HEK293 (cell line): ENCODE results near the gene SDF2L1.

ENCODE experiments used
- CTCF ChIA-PET: fragments of 350-600 bp; formaldehyde crosslinking; extraction: SDS; loops from one replicate; lab custom pipeline; 2021; ENCODE audit warnings: antibody characterized with exemption; lab: Yijun Ruan, JAX
- POLR2A ChIA-PET: fragments of 300-600 bp; formaldehyde crosslinking; extraction: SDS; loops from one replicate; lab custom pipeline; 2020; ENCODE audit warnings: antibody characterized with exemption, inconsistent platforms; lab: Yijun Ruan, JAX
- H3K27ac ChIP-seq: fragments of 200-500 bp; sonication (Bioruptor generic); 2 replicates; pipeline ENCODE4 v1.5.1; 2014; ENCODE audit warnings: low read depth, low read length, control low read depth, inconsistent platforms; ENCODE audit errors: extremely low read depth
- H3K36me3 ChIP-seq, 2 experiments: fragments of 200-500 bp in 1 of 2; sonication (Bioruptor generic) in 1 of 2; 1 replicate in 1 of 2; 2 replicates in 1 of 2; pipeline ENCODE4 v1.5.1; 2014 to 2017; ENCODE audit warnings: inconsistent platforms in 2 of 2, low read length in 2 of 2; ENCODE audit not compliant: control insufficient read depth in 2 of 2, insufficient read depth in 1 of 2
- H3K4me1 ChIP-seq: fragments of 200-500 bp; sonication (Bioruptor generic); 2 replicates; pipeline ENCODE4 v1.5.1; 2014; ENCODE audit warnings: mild to moderate bottlenecking, low read length, inconsistent platforms; ENCODE audit not compliant: control insufficient read depth, insufficient read depth
- H3K4me3 ChIP-seq: 2 replicates; pipeline ENCODE4 v1.5.1; 2011; ENCODE audit warnings: low read depth, mild to moderate bottlenecking, control low read depth, low read length, moderate library complexity
- H3K9me3 ChIP-seq: fragments of 200-500 bp; sonication (Bioruptor generic); 2 replicates; pipeline ENCODE4 v1.5.1; 2014; ENCODE audit warnings: low read depth, low read length, inconsistent platforms; ENCODE audit not compliant: control insufficient read depth, insufficient read depth
- GLI4 ChIP-seq: fragments of 450-650 bp; formaldehyde crosslinking; IDR thresholded peaks from 2 replicates; pipeline ENCODE4 v1.5.1; 2016; ENCODE audit warnings: missing biosample characterization, missing genetic modification characterization
- ZBTB11 ChIP-seq: fragments of 450-650 bp; formaldehyde crosslinking; conservative IDR thresholded peaks from 2 replicates; pipeline ENCODE4 v1.5.1; 2016; ENCODE audit warnings: low read depth, missing biosample characterization, missing genetic modification characterization
- ZBTB20 ChIP-seq: fragments of 450-650 bp; formaldehyde crosslinking; IDR thresholded peaks from 2 replicates; pipeline ENCODE4 v1.5.1; 2016; ENCODE audit warnings: missing biosample characterization, missing genetic modification characterization
- ZBTB8A ChIP-seq: fragments of 450-650 bp; formaldehyde crosslinking; IDR thresholded peaks from 2 replicates; pipeline ENCODE4 v1.5.1; 2016; ENCODE audit warnings: missing biosample characterization, missing genetic modification characterization
- ZNF169 ChIP-seq: fragments of 450-650 bp; formaldehyde crosslinking; IDR thresholded peaks from 2 replicates; pipeline ENCODE4 v1.5.1; 2016; ENCODE audit warnings: missing biosample characterization, missing genetic modification characterization
- ZNF2 ChIP-seq: fragments of 450-650 bp; formaldehyde crosslinking; IDR thresholded peaks from 2 replicates; pipeline ENCODE4 v1.5.1; 2016; ENCODE audit warnings: missing biosample characterization, missing genetic modification characterization
- ZNF239 ChIP-seq: fragments of 450-650 bp; formaldehyde crosslinking; IDR thresholded peaks from 2 replicates; pipeline ENCODE4 v1.5.1; 2016; ENCODE audit warnings: missing biosample characterization, missing genetic modification characterization
- ZNF266 ChIP-seq: fragments of 450-650 bp; formaldehyde crosslinking; IDR thresholded peaks from 2 replicates; pipeline ENCODE4 v1.5.1; 2016; ENCODE audit warnings: missing biosample characterization, missing genetic modification characterization, low read depth
- ZNF48 ChIP-seq: fragments of 450-650 bp; formaldehyde crosslinking; IDR thresholded peaks from 2 replicates; pipeline ENCODE4 v1.5.1; 2016; ENCODE audit warnings: missing biosample characterization, missing genetic modification characterization
- ZNF501 ChIP-seq: fragments of 450-650 bp; formaldehyde crosslinking; IDR thresholded peaks from 2 replicates; pipeline ENCODE4 v1.5.1; 2016; ENCODE audit warnings: missing biosample characterization, missing genetic modification characterization
- ZNF544 ChIP-seq: fragments of 450-650 bp; formaldehyde crosslinking; IDR thresholded peaks from 2 replicates; pipeline ENCODE4 v1.5.0; 2017; ENCODE audit warnings: missing biosample characterization, missing genetic modification characterization
- ZNF600 ChIP-seq: fragments of 450-650 bp; formaldehyde crosslinking; IDR thresholded peaks from 2 replicates; pipeline ENCODE4 v1.5.1; 2016; ENCODE audit warnings: missing biosample characterization, missing genetic modification characterization
- ZNF677 ChIP-seq: fragments of 450-650 bp; IDR thresholded peaks from 2 replicates; pipeline ENCODE4 v1.5.0; 2018; ENCODE audit warnings: missing biosample characterization, mild to moderate bottlenecking, missing genetic modification characterization, moderate library complexity
- ZNF785 ChIP-seq: fragments of 450-650 bp; formaldehyde crosslinking; IDR thresholded peaks from 2 replicates; pipeline ENCODE4 v1.5.1; 2016; ENCODE audit warnings: missing biosample characterization, missing genetic modification characterization
- ZNF843 ChIP-seq: fragments of 450-650 bp; formaldehyde crosslinking; IDR thresholded peaks from 2 replicates; pipeline ENCODE4 v1.5.1; 2016; ENCODE audit warnings: missing biosample characterization, missing genetic modification characterization
- TF ChIP-seq, protein P1 (sequence below): fragments of 450-650 bp; formaldehyde crosslinking; IDR thresholded peaks from 2 replicates; pipeline ENCODE4 v1.5.1; 2016; ENCODE audit warnings: missing biosample characterization, missing genetic modification characterization, borderline replicate concordance
- TF ChIP-seq, protein P2 (sequence below): fragments of 450-650 bp; formaldehyde crosslinking; IDR thresholded peaks from 2 replicates; pipeline ENCODE4 v1.5.1; 2016; ENCODE audit warnings: missing biosample characterization, missing genetic modification characterization, borderline replicate concordance

The SDF2L1 gene

GRCh38 chr22:21635771-21636510 lies 6.2 kb upstream of the SDF2L1 start:
- CTCF ChIA-PET: interaction anchor here (1.6 to 2.8 kb wide), 3 partner anchors 11 to 13 kb away, joined by 3 to 13 read pairs (median 6); no protein-coding TSS in a partner anchor
- H3K4me1 ChIP-seq: no peaks in the 10 kb centered on the region
- no peak overlapping the region for H3K4me3 ChIP-seq
- TF ChIP-seq ZNF2 (tag by site-specific recombination): no peak
- no peak for TF ChIP-seq ZNF544 (tag by site-specific recombination)
- no peak for TF ChIP-seq ZBTB8A (tag by site-specific recombination)
- TF ChIP-seq ZNF843 (tag by site-specific recombination): no peak
- TF ChIP-seq ZBTB11 (tag by site-specific recombination): no peak
- TF ChIP-seq ZNF48 (tag by site-specific recombination): no peak
- no peak for TF ChIP-seq ZNF239 (tag by site-specific recombination)
- no peak for TF ChIP-seq ZNF266 (tag by site-specific recombination)
- TF ChIP-seq ZNF501 (tag by site-specific recombination): no peak
- no peak for TF ChIP-seq GLI4
- TF ChIP-seq, protein P1, sequence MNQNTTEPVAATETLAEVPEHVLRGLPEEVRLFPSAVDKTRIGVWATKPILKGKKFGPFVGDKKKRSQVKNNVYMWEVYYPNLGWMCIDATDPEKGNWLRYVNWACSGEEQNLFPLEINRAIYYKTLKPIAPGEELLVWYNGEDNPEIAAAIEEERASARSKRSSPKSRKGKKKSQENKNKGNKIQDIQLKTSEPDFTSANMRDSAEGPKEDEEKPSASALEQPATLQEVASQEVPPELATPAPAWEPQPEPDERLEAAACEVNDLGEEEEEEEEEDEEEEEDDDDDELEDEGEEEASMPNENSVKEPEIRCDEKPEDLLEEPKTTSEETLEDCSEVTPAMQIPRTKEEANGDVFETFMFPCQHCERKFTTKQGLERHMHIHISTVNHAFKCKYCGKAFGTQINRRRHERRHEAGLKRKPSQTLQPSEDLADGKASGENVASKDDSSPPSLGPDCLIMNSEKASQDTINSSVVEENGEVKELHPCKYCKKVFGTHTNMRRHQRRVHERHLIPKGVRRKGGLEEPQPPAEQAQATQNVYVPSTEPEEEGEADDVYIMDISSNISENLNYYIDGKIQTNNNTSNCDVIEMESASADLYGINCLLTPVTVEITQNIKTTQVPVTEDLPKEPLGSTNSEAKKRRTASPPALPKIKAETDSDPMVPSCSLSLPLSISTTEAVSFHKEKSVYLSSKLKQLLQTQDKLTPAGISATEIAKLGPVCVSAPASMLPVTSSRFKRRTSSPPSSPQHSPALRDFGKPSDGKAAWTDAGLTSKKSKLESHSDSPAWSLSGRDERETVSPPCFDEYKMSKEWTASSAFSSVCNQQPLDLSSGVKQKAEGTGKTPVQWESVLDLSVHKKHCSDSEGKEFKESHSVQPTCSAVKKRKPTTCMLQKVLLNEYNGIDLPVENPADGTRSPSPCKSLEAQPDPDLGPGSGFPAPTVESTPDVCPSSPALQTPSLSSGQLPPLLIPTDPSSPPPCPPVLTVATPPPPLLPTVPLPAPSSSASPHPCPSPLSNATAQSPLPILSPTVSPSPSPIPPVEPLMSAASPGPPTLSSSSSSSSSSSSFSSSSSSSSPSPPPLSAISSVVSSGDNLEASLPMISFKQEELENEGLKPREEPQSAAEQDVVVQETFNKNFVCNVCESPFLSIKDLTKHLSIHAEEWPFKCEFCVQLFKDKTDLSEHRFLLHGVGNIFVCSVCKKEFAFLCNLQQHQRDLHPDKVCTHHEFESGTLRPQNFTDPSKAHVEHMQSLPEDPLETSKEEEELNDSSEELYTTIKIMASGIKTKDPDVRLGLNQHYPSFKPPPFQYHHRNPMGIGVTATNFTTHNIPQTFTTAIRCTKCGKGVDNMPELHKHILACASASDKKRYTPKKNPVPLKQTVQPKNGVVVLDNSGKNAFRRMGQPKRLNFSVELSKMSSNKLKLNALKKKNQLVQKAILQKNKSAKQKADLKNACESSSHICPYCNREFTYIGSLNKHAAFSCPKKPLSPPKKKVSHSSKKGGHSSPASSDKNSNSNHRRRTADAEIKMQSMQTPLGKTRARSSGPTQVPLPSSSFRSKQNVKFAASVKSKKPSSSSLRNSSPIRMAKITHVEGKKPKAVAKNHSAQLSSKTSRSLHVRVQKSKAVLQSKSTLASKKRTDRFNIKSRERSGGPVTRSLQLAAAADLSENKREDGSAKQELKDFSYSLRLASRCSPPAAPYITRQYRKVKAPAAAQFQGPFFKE (tag by site-specific recombination): no peak
- no peak for TF ChIP-seq ZNF169 (tag by site-specific recombination)
- H3K36me3 ChIP-seq: no peaks in the 10 kb centered on the region
- H3K9me3 ChIP-seq: no peaks in the 10 kb centered on the region
- no peak overlapping the region for H3K27ac ChIP-seq
- POLR2A ChIA-PET: interaction anchor here (1.1 kb wide), 1 partner anchor 11 kb away, joined by 3 read pairs; no protein-coding TSS in a partner anchor

DNA sequence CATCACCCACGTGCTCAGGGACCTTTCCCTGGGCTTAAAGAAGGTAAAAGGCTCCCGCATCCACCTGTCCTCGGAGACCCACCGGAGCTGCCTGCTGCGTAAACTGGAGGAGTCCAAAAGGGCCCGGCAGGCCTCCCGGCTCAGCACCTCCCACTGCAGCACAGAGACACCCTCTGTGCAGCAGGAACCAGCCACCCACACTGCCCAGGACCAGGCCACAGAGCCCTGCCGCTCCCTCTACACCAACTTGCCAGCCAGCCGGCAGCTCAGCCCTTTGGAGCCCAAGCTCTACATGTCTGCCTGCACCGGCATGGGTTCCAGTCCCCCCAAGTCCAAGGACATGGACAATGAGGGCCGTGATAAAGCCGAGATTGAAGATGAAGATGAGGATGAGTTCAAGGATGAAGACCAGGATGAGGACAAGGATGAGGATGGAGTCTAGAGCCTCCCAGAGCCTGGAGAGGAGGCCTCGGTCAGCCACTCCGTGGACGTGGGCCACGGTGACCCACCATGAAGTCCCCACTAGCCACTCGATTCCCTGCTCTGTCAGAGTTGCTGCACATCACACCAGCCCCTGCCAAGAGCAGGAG lies 5.4 kb upstream of the SDF2L1 start:
- H3K36me3 ChIP-seq: no peaks in the 10 kb centered on the region
- no peak overlapping the region for H3K4me3 ChIP-seq
- TF ChIP-seq, protein P2, sequence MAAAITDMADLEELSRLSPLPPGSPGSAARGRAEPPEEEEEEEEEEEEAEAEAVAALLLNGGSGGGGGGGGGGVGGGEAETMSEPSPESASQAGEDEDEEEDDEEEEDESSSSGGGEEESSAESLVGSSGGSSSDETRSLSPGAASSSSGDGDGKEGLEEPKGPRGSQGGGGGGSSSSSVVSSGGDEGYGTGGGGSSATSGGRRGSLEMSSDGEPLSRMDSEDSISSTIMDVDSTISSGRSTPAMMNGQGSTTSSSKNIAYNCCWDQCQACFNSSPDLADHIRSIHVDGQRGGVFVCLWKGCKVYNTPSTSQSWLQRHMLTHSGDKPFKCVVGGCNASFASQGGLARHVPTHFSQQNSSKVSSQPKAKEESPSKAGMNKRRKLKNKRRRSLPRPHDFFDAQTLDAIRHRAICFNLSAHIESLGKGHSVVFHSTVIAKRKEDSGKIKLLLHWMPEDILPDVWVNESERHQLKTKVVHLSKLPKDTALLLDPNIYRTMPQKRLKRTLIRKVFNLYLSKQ (tag by site-specific recombination): no peak
- TF ChIP-seq ZNF785 (no peak), ZNF677 (no peak), ZBTB20 (tag by site-specific recombination) (no peak), ZNF600 (no peak)
- no peaks in the 10 kb centered on the region for H3K4me1 ChIP-seq
- ChIA-PET POLR2A (interaction anchor here (1.1 kb wide), 1 partner anchor 10 kb away, joined by 3 read pairs; no protein-coding TSS in a partner anchor), CTCF (interaction anchor here (1.6 to 2.8 kb wide), 3 partner anchors 10 to 14 kb away, joined by 3 to 13 read pairs (median 6); no protein-coding TSS in a partner anchor)
- H3K9me3 ChIP-seq: no peaks in the 10 kb centered on the region
- no peak overlapping the region for H3K27ac ChIP-seq
